Esophagus muscularis mucosa (tissue), 3 donors: ENCODE measurements around the gene JADE1.

Experiments
- CTCF ChIP-seq, 3 experiments: fragments of 200-600 bp in 2 of 3; fragments of 450-650 bp in 1 of 3; sonication (generic) in 2 of 3; IDR thresholded peaks; one replicate each; pipeline ENCODE4 v1.5.1; 2017 to 2019; ENCODE audit warnings: antibody characterized with exemption in 3 of 3, mild to moderate bottlenecking in 2 of 3, moderate library complexity in 1 of 3
- POLR2A ChIP-seq: fragments of 450-650 bp; IDR thresholded peaks from one replicate; pipeline ENCODE4 v1.6.1; 2017; ENCODE audit warnings: antibody characterized with exemption, moderate library complexity, mild to moderate bottlenecking, low read depth
- POLR2AphosphoS5 ChIP-seq, 2 donors: sonication (generic); formaldehyde crosslinking; IDR thresholded peaks; one replicate each; pipeline ENCODE4 v1.6.1; 2017; ENCODE audit warnings: antibody characterized with exemption in 2 of 2

DNA sequence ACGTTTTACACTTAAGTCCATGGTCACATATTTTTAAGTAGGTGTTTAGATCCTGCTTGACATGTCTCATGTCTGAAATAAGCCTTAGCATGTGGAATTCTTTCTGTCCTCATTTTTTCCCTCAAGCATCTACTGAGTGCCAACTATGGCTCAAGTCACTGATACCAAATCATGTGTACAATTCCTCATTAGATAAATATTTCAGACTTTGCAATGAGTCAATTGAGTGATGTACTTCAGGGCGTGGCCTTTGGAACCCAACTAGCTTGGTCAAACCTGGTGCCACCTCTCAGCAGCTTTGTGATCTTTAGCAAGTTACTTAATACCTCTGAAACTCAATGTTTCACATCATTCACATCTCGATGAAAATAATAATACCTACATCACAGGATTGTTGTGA is 12.6 kb upstream of the JADE1 start:
- TF ChIP-seq CTCF (IDR thresholded peaks at IDR 0.05) (no peak), POLR2AphosphoS5 (IDR thresholded peaks at IDR 0.05) (no peak), POLR2A (no peak)
